ENCODE measurements around the gene SPOP. TPM values are rescaled to one million over a fixed set of nuclear protein-coding genes. Genes with fewer than 3 reads are reported as not detected.

SPOP gene
- total RNA-seq, 1 donor from 2014 or later: 60.9 TPM

DNA sequence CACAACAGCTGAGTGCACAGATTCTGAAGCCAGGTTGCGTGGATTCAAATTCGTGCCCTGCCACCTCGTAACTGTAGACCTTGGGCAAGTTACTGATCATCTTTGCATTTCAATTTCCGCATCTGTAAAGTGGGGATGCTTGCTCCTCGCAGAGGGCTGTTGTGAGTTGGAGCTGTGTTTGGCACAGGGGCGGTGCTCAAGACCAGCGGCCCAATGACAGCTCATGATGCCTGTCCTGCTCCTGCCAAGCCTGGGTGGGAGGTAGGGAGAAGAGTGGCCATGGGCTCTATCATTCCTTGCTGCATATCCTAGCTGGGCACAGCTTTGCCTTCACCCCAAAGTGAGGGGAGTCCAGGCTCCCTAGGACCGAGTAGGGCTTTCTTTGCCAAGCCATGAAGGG, 89.6 kb downstream of the SPOP start:
- intact Hi-C loops (cut with micrococcal nuclease): no loop called here

DNA sequence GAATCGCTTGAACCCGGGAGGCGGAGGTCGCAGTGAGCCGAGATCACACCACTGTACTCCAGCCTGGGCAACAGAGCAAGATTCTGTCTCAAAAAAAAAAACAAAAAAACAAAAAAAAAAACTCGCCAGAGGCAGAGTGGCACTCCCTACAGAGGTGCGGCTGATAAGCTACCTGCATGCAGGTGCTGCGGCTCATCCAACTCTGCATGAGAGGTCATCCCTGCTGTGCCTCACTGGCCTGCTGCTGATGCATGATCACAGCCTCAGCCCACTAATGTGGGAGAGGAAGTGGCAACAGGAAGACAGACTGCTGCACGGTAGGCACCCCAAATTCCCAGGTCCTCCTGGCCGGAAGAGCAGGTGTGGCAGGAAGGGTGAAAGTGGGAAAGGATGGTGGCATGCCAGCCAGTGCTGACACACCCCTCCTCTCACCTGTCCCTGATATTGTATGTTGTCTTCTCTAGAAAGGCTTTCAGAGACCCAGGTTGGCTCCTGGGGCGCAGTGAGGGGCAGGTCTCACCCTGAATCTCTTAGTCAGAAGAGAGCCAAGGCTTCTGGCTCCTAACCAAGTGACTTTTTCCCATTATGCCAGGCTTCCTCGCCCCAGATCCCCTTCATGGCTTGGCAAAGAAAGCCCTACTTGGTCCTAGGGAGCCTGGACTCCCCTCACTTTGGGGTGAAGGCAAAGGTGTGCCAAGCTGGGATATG, 90.4 kb downstream of the SPOP start:
- intact Hi-C loops (cut with micrococcal nuclease): no loop called here

DNA sequence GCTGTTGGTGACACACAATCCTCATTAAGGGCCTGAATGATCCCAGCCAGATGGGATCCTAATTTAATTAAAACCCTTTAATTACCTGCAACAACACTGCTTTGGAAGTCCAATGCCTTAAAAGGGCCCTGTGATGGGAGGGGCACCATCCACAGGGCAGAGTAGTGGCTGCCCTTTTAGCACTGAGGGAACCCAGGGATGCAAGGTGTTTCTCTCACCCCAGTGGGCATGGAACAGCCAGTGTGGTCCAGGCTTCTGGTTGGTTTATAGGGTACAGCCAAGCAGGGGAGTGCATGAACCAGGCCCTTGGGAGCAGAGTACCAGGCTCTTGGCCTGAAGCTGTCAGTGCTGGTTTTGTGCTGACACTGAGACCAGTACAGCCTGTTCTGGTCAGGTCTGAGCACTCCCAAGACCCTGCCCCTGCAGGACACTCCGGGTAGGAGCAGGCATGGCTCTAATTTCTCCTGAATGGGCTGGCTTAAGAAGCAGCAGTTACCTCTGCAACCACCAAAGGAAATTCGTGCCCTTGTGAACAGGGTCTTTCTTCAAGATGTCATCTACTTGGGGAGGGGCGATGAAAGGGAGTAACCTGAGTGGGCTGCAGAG, 92.4 kb downstream of the SPOP start:
- intact Hi-C loops (cut with micrococcal nuclease): no loop called here

DNA sequence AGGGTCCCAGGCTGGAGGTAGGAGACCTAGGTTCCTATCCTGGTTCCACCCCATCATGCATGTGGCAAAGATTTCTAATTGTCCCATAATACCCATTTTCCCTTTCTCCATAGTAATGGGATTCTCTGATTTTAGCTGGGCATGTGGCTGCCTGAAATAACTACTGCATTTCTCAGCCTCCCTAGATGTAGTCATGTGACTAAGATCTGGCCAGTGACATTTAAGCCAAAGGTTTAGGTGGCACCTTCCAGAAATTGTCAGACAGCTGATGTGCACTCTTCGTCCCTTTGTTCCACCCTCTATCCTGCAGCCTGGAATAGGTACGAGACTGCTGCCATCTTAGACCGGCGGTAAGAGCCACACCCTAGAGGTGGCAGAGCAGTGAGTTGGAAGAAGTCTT, 94.0 kb downstream of the SPOP start:
- intact Hi-C loops (cut with micrococcal nuclease): no loop called here

GRCh38 chr17:49583226-49583625, 94.7 kb downstream of the SPOP start:
- intact Hi-C loops (cut with micrococcal nuclease): no loop called here

GRCh38 chr17:49582789-49583188, 95.1 kb downstream of the SPOP start:
- intact Hi-C loops (cut with micrococcal nuclease): no loop called here

DNA sequence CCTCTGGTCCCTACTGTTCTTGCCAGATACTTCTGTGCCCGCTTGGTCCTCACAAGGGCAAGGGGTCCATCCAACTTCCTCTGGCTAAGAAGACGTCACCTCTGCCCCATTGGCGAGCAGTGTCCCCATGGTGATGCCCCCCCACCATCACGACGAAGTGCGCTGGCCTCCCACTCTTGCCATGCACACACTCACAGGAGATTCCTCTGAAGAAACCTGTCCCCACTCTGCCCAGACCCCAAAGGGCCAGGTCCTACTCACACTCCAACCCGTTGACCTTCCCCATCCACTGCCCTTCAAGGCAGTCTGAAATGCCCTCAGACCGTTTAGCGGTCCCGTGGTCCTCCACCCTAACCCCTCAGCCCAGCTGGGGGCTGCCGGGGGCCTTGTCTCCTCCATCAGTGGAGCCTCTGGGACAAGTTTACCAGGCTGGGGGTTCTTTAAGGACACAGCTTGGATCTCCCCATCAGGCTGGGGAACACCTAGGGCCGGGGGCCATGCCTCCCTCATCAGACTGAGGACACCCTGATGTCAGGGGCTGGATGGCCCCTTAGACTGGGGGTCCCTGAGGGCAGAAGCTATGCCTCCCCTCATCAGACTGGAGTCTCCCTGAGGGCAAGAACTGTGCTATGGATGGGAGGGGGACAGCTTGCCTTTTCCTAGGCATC, 95.7 kb downstream of the SPOP start:
- intact Hi-C loops (cut with micrococcal nuclease): no loop called here

GRCh38 chr17:49581648-49581998, 96.3 kb downstream of the SPOP start:
- intact Hi-C loops (cut with micrococcal nuclease): no loop called here

DNA sequence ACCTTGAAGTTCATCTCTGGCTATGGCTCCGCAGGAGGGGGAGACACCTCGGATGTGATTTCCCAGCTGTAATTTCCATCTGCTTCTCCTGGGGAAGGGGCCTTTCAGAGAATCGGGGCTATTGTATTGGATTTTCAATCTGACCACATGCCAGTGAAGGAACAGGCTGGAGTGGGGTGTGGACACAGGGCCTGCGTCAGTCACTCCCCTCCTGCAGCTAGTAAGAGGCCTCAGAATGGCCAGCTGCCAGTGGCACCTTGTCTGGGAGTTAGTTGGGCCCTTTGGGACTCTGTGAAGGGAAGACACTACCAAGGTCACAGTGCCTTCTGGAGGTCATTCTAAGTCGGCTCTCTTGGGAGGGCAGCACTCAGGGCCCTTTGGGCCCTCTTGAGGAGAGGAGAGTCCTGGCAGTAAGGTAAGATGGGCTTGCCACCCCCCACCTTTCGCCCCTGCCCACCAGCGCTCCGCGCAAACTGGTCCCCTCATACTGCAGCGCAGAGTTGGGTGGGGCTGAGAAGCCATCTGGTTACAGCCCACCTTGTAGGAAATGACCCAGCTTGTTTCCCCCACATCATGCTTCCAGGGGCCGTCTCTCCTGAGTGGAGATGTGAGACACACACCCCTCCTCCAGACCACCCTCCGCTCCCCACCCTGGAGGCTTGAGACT, 96.8 kb downstream of the SPOP start:
- intact Hi-C loops (cut with micrococcal nuclease): no loop called here

DNA sequence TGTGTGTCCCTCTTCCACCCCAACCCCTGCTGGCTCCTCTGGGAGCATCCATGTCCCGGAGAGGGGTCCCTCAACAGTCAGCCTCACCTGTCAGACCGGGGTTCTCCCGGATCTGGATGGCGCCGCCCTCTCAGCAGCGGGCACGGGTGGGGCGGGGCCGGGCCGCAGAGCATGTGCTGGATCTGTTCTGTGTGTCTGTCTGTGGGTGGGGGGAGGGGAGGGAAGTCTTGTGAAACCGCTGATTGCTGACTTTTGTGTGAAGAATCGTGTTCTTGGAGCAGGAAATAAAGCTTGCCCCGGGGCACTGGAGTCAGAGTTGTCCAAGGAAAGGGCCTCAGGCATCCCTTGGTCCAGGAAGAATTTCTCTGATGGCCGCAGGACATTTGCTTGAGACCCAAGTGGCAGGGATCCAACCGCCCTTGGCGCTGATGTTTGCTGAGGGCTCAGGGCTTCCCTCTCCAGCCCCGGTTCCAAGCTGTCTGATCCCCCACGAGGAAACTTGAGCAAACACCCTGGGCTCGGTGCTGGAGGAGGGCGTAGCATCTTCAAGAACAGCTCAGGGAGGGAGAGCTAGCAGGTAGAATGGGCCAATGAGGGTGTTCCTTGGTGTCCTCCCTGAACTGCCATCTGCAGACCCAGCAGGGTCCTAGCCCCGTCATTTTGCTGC, 97.7 kb downstream of the SPOP start:
- intact Hi-C loops (cut with micrococcal nuclease): no loop called here

GRCh38 chr17:49579522-49579921, 98.4 kb downstream of the SPOP start:
- intact Hi-C loops (cut with micrococcal nuclease): no loop called here

GRCh38 chr17:49578952-49579500, 98.9 kb downstream of the SPOP start:
- intact Hi-C loops (cut with micrococcal nuclease): no loop called here

- intact Hi-C loops (cut with micrococcal nuclease): no loop called here
Observed at GRCh38 chr17:49578414-49578813, 99.5 kb downstream of the SPOP start.

DNA sequence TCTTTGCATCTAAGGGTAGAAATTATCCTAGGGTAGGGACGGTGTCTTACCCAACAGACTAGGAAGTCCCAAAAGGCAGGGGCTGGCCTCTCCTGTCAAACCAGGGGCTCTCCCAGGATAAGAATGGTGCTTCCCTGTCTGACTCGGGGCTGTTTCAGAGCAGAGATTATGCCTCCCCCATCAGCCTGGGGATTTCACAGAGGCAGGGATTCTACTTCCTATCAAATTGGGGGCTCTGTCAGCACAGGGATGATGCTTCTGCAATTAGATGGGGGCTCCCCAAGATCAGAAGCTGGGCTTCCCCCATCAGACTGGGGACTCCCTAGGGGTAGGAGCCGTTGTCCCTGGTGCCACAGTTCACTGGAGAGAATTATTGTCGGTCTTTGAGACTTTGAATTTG, 99.9 kb downstream of the SPOP start:
- intact Hi-C loops (cut with micrococcal nuclease): no loop called here

GRCh38 chr17:49577650-49577934, 100.3 kb downstream of the SPOP start:
- intact Hi-C loops (cut with micrococcal nuclease): no loop called here

- intact Hi-C loops (cut with micrococcal nuclease): no loop called here
Observed at GRCh38 chr17:49576917-49577649, 100.8 kb downstream of the SPOP start.

DNA sequence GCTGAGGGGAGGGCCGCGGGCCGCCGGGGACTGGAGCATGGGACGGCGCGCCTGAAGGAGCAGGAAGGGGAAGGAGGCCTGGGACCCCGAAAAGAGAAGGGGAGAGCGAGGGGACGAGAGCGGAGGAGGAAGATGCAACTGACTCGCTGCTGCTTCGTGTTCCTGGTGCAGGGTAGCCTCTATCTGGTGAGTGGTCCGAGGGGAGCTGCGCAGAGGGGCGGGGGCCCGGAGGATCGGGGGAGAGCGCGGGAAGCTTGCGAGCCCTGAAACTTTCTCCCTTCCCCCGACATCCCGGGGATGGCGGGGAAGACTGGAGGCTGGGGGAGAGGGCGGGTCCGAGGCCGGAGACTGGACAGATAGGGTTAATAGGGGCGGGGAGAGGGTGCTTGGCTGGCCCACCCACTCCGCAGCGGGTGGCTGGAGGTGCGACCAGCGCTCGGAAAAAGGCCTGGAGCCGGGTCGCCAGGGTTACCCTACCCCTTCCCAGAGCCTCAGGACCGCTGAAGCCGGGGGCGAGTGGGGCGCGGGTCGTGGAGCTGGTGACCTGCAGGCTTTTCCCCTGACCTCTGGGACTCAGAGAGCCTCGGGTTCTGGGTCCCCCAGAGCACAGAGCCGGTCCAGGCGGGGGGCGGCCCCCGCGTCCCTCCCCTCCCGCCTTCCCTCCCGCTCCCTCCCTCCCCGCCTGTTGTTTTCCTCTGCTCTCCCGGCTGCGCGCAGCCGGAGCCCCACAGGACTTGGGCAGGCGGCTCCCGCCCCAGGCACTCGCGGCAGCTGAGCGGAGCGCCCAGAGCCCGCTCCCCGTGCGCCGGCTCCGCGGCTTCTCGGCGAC, 101.6 kb downstream of the SPOP start:
- intact Hi-C loops (cut with micrococcal nuclease): no loop called here

DNA sequence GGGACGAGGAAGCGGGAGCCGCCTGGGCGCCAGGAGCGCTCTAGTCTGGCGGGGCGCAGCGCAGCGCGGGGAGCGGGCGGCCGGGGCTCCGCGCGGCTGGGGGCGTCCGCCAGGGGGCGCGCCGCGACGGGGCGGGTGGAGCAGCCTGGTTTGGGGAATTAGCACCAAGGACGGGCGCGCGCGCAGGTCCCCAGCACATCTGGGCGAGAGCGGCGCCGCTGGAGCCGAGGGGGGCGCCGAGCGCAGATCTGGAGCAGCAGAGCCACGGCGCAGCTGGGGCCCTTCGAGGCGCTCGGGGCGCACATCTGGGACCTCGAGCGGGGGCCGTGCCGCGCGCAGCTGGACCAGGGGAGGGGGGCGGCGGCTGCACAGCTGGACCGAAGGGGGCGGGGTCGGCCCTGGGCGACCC, 102.2 kb downstream of the SPOP start, which contains the start of gene NXPH3:
Gene NXPH3, plus strand, starts transcription at position 193 of the 409 bp plus-strand sequence. CDS start 349 bp downstream, outside the sequence.
- intact Hi-C loops (cut with micrococcal nuclease): no loop called here

- intact Hi-C loops (cut with micrococcal nuclease): no loop called here
Observed at GRCh38 chr17:49574945-49575678, 102.8 kb downstream of the SPOP start.

Measured in T-helper 2 cell treated with Interferon-gamma antibody and Interleukin-4, amounts not matched to agents 100 ng/mL and 5 ng/mL, for 36 hours (primary cell).